SJCRH30 (cell line): Measurements from ENCODE around the gene PARM1. TPM values are rescaled to one million over a fixed set of nuclear protein-coding genes. Genes with fewer than 3 reads are reported as not detected.

Experiments used
- DNase-seq, 2 experiments: peaks; one replicate each; pipeline ENCODE4 v3.0.0-alpha.2; 2015 to 2020
- H3K27ac ChIP-seq: fragments of 250-450 bp; sonication (Bioruptor Pico); 2 replicates; pipeline ENCODE4 v1.5.1; 2020; ENCODE audit warnings: mild to moderate bottlenecking, moderate library complexity
- H3K27me3 ChIP-seq: fragments of 250-450 bp; sonication (Bioruptor Pico); 2 replicates; pipeline ENCODE4 v1.5.1; 2020; ENCODE audit warnings: mild to moderate bottlenecking, moderate library complexity
- H3K36me3 ChIP-seq: fragments of 250-450 bp; sonication (Bioruptor Pico); 2 replicates; pipeline ENCODE4 v1.5.1; 2020; ENCODE audit warnings: mild to moderate bottlenecking, moderate library complexity
- H3K4me1 ChIP-seq: fragments of 250-450 bp; sonication (Bioruptor Pico); 2 replicates; pipeline ENCODE4 v1.5.1; 2020; ENCODE audit warnings: mild to moderate bottlenecking, moderate library complexity
- H3K4me3 ChIP-seq: fragments of 250-450 bp; sonication (Bioruptor Pico); 2 replicates; pipeline ENCODE4 v1.5.1; 2020; ENCODE audit warnings: mild to moderate bottlenecking, moderate library complexity
- H3K9me3 ChIP-seq: fragments of 250-450 bp; sonication (Bioruptor Pico); replicated peaks from 2 replicates; pipeline ENCODE4 v1.5.1; 2020; ENCODE audit warnings: mild to moderate bottlenecking, moderate library complexity
- total RNA-seq: library from RNA; depleted of rRNA; stranded (reverse); fragments of >200 nt; shearing (Covaris generic); gene quantifications from 2 replicates; pipeline ENCODE4 v1.2.3, GENCODE V29; 2014

Gene PARM1
- total RNA-seq, 1 experiment from 2014 or later, result 128 TPM

DNA sequence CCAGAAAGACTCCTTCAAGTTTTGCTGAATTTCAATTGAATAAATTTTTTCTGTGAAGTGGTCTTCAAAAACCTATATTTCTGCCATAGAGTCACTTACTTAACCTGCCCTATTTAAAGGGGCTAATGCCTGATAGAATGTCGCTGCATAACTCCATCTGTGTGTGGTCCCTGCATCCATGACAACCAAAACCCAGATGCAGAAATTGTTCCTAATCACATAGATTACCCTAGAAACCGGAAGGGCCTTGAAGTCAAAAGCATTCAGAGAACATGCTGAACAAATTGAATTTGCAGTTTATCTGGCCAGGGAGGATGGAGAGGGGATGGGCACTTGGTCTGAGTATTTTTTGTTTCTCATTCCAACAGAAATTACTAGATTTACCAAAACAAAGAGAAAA lies 1.5 kb upstream of the PARM1 start:
- H3K9me3 ChIP-seq, result no peaks in the 10 kb centered on the region
- peak; percentile 32 to 50 for DNase-seq
- H3K4me1 ChIP-seq, result peaks cover 4% of the 10 kb centered on the region; the same call in 1 of the 2 replicates
- no peaks in the 10 kb centered on the region for H3K27me3 ChIP-seq
- H3K4me3 ChIP-seq, result no peak overlapping the region
- no peaks in the 10 kb centered on the region for H3K36me3 ChIP-seq
- H3K27ac ChIP-seq, result no peak overlapping the region

GRCh38 chr4:74932010-74932409 lies 906 bp upstream of the PARM1 start:
- no peak for DNase-seq
- Histone ChIP-seq H3K9me3 (no peaks in the 10 kb centered on the region), H3K27ac (no peak overlapping the region), H3K4me1 (peaks cover 4% of the 10 kb centered on the region; the same call in 1 of the 2 replicates), H3K27me3 (no peaks in the 10 kb centered on the region), H3K4me3 (no peak overlapping the region), H3K36me3 (no peaks in the 10 kb centered on the region)

- Histone ChIP-seq H3K27ac (peak overlapping the region; percentile 61), H3K36me3 (no peaks in the 10 kb centered on the region), H3K4me3 (peak overlapping the region; percentile 75), H3K27me3 (no peaks in the 10 kb centered on the region), H3K4me1 (peaks cover 4% of the 10 kb centered on the region; the same call in 1 of the 2 replicates), H3K9me3 (no peaks in the 10 kb centered on the region)
- peak; percentile 36 to 54 for DNase-seq
Observed at GRCh38 chr4:74933562-74934015, 673 bp downstream of the PARM1 start.

DNA sequence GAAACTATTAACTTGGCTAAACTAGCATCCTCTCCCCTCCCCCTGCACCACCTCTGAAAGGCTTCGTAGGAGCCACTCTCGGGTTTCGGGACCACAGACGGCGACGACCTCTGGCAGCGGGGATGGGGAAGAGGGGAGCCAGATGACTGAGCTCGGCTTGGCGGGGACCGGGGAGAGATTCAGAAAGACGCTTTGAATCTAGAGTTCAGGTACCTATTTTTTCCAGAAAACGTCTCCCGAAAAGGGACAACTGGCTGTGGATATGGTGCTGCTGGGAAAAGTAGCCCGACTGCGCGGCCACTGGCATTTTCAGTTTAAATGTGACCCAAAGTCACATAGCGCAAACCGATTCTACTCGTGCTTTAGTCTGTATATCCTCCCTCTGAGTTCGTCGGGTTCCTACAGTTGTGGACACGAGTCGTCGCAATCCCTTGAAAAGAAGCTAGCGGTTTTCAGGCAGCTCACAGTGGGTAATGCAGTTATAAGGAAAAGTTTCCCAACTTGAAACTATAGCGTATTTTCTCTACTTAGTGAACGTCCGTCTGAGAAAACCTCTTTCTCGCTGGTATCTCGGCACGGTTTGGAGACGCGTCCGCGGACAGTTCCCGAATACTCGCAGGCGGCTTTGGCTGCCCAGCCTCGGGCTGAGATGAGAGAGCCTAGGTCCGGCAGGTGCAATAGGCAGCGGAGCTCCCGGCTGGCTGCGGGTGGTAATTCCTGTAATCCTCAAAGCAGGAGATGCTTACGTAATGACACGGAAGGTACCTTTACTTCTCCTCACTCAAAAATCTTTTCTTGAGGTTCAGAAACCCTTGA lies 1.3 kb downstream of the PARM1 start:
- H3K36me3 ChIP-seq, result no peaks in the 10 kb centered on the region
- no peaks in the 10 kb centered on the region for H3K9me3 ChIP-seq
- peak overlapping the region; percentile 61 for H3K27ac ChIP-seq
- H3K4me3 ChIP-seq, result peak overlapping the region; percentile 75
- no peaks in the 10 kb centered on the region for H3K27me3 ChIP-seq
- H3K4me1 ChIP-seq, result peaks cover 4% of the 10 kb centered on the region; the same call in 1 of the 2 replicates
- peak; percentile 68 to 81 for DNase-seq

GRCh38 chr4:74934888-74935287 lies 2.0 kb downstream of the PARM1 start:
- Histone ChIP-seq H3K27me3 (no peaks in the 10 kb centered on the region), H3K27ac (no peak overlapping the region; the same call in 1 of the 2 replicates), H3K4me3 (peak overlapping the region; percentile 75)

GRCh38 chr4:74941123-74941522 lies 8.2 kb downstream of the PARM1 start:
- H3K4me1 ChIP-seq, result peaks cover 7% of the 10 kb centered on the region

More at GRCh38 chr4:74934888-74935287, 2.0 kb downstream of the PARM1 start:
- Histone ChIP-seq H3K36me3 (no peaks in the 10 kb centered on the region), H3K4me1 (peaks cover 4% of the 10 kb centered on the region; the same call in 1 of the 2 replicates), H3K9me3 (no peaks in the 10 kb centered on the region)
- peak; percentile 24 to 55 for DNase-seq

DNA sequence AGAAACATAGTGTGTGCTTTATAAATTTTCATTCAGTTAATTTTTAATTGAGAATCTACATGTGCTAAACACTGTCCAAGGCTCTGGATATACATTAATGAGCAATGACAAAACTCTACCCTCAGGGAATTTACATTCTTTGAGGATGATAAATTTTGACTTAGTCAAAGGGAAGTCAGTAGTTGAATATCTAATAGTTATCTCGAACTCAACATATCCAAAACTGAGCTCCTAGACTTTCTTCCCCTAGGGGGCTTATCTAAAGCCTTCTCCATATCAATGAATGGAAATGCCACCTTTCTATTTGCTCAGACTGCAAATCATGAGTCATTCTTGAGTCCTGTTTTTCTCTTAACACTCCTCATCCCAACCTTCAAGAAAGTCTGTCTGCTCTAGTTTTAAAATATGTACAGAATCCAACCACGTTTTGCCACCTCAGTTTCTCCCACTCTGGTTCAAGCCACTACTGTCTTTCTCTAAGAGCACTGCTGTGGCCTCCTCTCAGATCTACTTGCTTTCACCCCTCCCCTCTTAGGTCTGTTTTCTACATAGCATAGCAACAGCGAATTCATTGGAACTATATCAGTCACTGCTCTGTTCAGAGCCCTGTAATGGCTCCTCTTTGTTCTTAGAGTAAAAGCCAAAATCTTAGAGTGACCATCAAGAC lies 9.5 kb downstream of the PARM1 start:
- Histone ChIP-seq H3K36me3 (peaks cover 5% of the 10 kb centered on the region), H3K27ac (no peak overlapping the region), H3K9me3 (no peaks in the 10 kb centered on the region; the same call in 1 of the 2 replicates), H3K4me1 (peaks cover 7% of the 10 kb centered on the region), H3K4me3 (no peak overlapping the region), H3K27me3 (no peaks in the 10 kb centered on the region)
- no peak for DNase-seq

More at GRCh38 chr4:74941123-74941522, 8.2 kb downstream of the PARM1 start:
- Histone ChIP-seq H3K27ac (no peak overlapping the region), H3K27me3 (no peaks in the 10 kb centered on the region), H3K36me3 (peaks cover 5% of the 10 kb centered on the region), H3K4me3 (no peak overlapping the region), H3K9me3 (no peaks in the 10 kb centered on the region; the same call in 1 of the 2 replicates)
- DNase-seq, result no peak

- no peak for DNase-seq
- Histone ChIP-seq H3K27me3 (no peaks in the 10 kb centered on the region), H3K36me3 (peaks cover 5% of the 10 kb centered on the region), H3K9me3 (no peaks in the 10 kb centered on the region; the same call in 1 of the 2 replicates), H3K4me3 (no peak overlapping the region), H3K4me1 (peaks cover 7% of the 10 kb centered on the region), H3K27ac (no peak overlapping the region)
Observed at GRCh38 chr4:74942918-74943253, 10.0 kb downstream of the PARM1 start.

DNA sequence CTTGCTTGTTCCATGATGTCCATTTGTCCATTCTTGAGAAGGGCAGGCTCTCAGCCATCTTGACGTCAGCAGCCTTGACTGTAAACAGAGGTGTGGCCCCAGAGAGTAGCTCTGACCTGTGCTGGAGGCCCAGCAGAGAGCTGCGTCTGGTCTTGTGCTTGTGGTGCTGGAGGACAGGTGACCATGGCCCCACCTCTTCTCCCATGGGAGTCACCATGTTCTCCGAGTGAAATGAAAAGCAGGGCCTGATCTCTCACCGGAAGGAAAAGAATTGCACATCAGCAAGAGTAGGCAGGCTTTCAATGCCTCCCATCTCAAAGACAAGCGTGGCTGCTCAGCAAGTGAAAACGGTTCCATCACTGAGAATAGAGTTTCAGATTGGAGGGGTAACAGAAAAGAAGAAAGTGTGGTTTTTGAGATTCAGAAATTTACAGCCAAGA lies 11.5 kb downstream of the PARM1 start:
- H3K27me3 ChIP-seq, result no peaks in the 10 kb centered on the region
- DNase-seq, result no peak
- no peak overlapping the region for H3K4me3 ChIP-seq
- no peaks in the 10 kb centered on the region; the same call in 1 of the 2 replicates for H3K9me3 ChIP-seq
- peaks cover 7% of the 10 kb centered on the region for H3K4me1 ChIP-seq
- peaks cover 5% of the 10 kb centered on the region for H3K36me3 ChIP-seq
- no peak overlapping the region for H3K27ac ChIP-seq

- no peak for DNase-seq
- Histone ChIP-seq H3K27ac (no peak overlapping the region), H3K4me1 (peaks cover 3% of the 10 kb centered on the region), H3K27me3 (no peaks in the 10 kb centered on the region), H3K4me3 (no peak overlapping the region), H3K36me3 (peaks cover 5% of the 10 kb centered on the region), H3K9me3 (no peaks in the 10 kb centered on the region)
Observed at GRCh38 chr4:74946196-74946595, 13.3 kb downstream of the PARM1 start.

DNA sequence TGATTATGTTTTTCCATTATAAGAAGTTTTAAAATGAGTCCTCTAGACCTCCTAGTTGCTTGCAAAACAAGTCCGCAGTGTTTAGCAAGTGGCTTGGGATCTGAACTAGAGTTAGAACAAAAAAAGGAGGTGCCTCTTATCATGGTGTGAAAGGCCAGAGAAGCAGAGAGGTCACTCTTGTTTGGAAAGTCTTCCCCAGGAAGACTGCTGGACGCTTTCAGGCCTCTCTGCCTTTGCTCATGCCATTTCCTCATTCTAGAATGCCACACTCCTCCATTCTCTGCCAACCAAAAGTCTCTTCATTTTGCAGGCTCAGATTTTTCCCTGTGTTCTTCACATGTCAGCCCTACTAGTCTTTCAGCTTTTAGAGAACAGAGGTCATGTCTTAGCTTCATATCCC lies 14.9 kb downstream of the PARM1 start:
- no peak for DNase-seq
- no peaks in the 10 kb centered on the region for H3K27me3 ChIP-seq
- no peaks in the 10 kb centered on the region for H3K9me3 ChIP-seq
- peaks cover 4% of the 10 kb centered on the region for H3K4me1 ChIP-seq
- H3K4me3 ChIP-seq, result no peak overlapping the region
- H3K36me3 ChIP-seq, result peaks cover 3% of the 10 kb centered on the region; the same call in 1 of the 2 replicates
- no peak overlapping the region for H3K27ac ChIP-seq

DNA sequence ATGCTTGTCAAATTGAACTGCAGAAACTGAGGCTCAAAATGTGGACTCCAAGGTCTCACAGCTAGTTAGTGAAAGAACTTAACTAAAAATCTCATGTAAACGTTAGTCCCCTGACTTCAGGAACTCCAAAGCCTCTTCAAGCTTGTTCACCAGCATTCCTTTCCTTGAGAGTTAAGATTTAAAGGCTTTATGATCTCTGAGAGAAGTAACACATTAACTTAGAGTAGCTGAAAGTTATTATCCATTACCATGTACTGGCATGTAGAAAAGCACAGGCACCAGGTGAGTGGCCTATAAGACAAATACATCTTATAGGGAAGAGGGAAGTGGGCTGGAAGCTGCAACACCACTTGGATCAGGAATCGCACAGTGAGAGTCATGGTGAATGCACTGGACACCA lies 15.3 kb downstream of the PARM1 start:
- no peak for DNase-seq
- Histone ChIP-seq H3K4me3 (no peak overlapping the region), H3K4me1 (peaks cover 8% of the 10 kb centered on the region), H3K27ac (no peak overlapping the region), H3K27me3 (no peaks in the 10 kb centered on the region), H3K36me3 (peaks cover 3% of the 10 kb centered on the region; the same call in 1 of the 2 replicates), H3K9me3 (no peaks in the 10 kb centered on the region)

GRCh38 chr4:74950200-74950599 lies 17.3 kb downstream of the PARM1 start:
- Histone ChIP-seq H3K27ac (no peak overlapping the region), H3K9me3 (no peaks in the 10 kb centered on the region), H3K4me1 (peaks cover 25% of the 10 kb centered on the region), H3K27me3 (no peaks in the 10 kb centered on the region), H3K4me3 (no peak overlapping the region), H3K36me3 (peaks cover 3% of the 10 kb centered on the region; the same call in 1 of the 2 replicates)
- DNase-seq, result no peak

- Histone ChIP-seq H3K27ac (no peak overlapping the region), H3K9me3 (no peaks in the 10 kb centered on the region), H3K4me1 (peaks cover 25% of the 10 kb centered on the region), H3K4me3 (no peak overlapping the region), H3K36me3 (peaks cover 3% of the 10 kb centered on the region; the same call in 1 of the 2 replicates), H3K27me3 (no peaks in the 10 kb centered on the region)
- no peak for DNase-seq
Observed at GRCh38 chr4:74950882-74951281, 18.0 kb downstream of the PARM1 start.

DNA sequence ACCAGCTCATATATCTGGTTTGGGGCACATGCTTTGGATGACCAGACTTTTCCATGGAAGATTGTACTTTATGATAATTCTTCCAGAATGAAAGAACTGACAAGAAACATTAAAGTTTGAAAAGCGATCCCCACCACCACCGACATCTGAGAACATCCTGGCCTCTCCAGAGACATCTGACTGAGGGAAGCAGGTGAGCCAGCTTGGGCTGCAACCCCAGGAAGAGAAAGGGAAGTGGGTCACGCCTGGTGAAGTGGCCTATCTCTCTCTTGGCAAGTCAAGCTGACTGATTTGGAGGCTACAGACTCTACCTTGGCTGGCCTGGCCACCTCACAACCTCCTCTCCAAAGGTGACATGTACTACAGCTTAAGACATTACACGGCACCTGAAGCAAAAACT lies 20.7 kb downstream of the PARM1 start:
- Histone ChIP-seq H3K27ac (peak overlapping the region; percentile 47), H3K27me3 (no peaks in the 10 kb centered on the region), H3K4me3 (peak overlapping the region; percentile 11; the same call in 1 of the 2 replicates), H3K36me3 (0 out of 2 replicates have a peak, but pooled peaks cover 3% of the 10 kb centered on the region), H3K9me3 (no peaks in the 10 kb centered on the region), H3K4me1 (peaks cover 25% of the 10 kb centered on the region)
- DNase-seq, result peak; percentile 91 to 96
